Endometrial microvascular endothelial cells (primary cell): ENCODE data around the gene PCDHA6. TPM values are rescaled to one million over a fixed set of nuclear protein-coding genes. Genes with fewer than 3 reads are reported as not detected.
"Not testable (repeated sequence)": the region's sequence is repeated elsewhere in the genome, so short reads cannot be mapped to it uniquely, and the experiment has no call there.

Source experiments
- in situ Hi-C: cut with HindIII; loops from 2 replicates; pipeline ENCODE4 v1.10.0; 2017; ENCODE audit warnings: low sequenced_read_pairs, low pct_unique_long_range_greater_than_20kb; ENCODE audit errors: inconsistent ontology term
- total RNA-seq: library from RNA; depleted of rRNA; stranded (reverse); fragments of >200 nt; gene quantifications from one replicate; pipeline ENCODE4 v1.2.3, GENCODE V29; 2015; ENCODE audit errors: inconsistent ontology term

Gene PCDHA6, protein sequence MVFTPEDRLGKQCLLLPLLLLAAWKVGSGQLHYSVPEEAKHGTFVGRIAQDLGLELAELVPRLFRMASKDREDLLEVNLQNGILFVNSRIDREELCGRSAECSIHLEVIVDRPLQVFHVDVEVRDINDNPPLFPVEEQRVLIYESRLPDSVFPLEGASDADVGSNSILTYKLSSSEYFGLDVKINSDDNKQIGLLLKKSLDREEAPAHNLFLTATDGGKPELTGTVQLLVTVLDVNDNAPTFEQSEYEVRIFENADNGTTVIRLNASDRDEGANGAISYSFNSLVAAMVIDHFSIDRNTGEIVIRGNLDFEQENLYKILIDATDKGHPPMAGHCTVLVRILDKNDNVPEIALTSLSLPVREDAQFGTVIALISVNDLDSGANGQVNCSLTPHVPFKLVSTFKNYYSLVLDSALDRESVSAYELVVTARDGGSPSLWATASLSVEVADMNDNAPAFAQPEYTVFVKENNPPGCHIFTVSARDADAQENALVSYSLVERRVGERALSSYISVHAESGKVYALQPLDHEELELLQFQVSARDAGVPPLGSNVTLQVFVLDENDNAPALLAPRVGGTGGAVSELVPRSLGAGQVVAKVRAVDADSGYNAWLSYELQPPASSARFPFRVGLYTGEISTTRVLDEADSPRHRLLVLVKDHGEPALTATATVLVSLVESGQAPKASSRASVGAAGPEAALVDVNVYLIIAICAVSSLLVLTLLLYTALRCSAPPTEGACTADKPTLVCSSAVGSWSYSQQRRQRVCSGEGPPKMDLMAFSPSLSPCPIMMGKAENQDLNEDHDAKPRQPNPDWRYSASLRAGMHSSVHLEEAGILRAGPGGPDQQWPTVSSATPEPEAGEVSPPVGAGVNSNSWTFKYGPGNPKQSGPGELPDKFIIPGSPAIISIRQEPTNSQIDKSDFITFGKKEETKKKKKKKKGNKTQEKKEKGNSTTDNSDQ
- total RNA-seq, result not detected

DNA sequence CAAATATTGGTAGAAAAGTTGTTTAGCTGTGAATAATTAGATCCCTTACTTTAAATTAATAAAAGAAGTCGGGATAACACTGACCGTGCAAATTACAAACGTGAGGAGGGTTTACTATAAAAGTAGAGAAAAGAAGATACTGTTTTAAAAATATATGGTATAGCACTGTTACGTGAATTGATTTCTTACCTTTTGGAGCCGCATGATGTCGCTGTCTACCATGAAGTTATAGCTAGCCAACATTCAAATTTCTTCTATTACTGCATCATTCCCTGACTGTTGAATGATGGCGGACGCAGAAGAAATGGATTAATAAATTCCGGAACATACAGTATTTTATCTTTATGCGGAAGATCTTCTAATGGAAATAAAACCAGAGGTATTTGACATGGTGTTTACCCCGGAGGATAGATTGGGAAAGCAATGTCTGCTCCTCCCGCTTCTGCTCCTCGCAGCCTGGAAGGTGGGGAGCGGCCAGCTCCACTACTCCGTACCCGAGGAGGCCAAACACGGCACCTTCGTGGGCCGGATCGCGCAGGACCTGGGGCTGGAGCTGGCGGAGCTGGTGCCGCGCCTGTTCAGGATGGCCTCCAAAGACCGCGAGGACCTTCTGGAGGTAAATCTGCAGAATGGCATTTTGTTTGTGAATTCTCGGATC lies at the start of gene PCDHA6:
TSS of gene PCDHA6 (plus strand) at position 257 of the 658 bp plus-strand sequence. CDS start at position 389, 132 bp downstream.
- in situ Hi-C loops, result no loop called here

DNA sequence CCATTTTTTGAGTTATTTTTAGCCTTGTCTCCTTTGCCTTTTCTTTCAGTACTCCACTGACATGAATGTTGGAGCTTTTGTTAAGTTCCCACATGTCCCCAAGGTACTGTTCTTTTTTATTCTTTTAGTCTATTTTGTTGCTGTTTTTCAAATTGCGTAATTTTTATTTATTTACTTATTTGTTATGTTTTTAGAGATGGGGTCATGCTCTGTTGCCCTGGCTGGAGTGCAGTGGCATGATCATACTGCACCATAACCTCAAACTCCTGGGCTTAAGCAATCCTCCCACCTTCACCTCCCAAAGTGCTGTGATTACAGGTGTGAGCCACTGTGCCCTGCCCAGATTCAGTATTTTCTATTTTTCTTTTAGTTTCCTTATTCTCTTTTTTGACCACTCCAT lies 47.2 kb upstream of the PCDHA6 start:
- in situ Hi-C loops, result no loop called here

DNA sequence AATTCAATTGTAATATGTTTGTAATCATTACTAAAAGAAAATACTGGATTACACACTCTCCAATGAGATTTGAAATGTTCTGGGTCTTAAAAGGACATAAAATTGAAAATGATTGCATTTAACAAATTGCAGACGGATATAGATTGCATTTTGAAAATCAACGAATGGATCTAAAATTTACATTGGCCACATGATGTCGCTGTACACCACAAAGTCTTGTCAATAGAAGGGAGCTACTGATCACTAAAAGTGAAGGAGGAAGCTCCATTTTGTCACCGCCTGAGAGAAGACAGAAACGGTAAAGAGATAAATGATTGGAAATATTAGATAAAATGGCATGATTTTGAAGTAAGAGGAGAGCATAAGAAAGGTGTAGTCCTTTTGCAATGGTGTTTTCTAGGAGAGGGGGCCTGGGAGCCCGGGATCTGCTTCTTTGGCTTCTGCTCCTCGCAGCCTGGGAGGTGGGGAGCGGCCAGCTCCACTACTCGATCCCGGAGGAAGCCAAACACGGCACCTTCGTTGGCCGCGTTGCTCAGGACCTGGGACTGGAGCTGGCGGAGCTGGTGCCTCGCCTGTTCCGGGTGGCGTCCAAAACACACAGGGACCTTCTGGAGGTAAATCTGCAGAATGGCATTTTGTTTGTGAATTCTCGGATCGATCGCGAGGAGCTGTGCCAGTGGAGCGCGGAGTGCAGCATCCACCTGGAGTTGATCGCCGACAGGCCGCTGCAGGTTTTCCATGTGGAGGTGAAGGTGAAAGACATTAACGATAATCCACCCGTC lies 41.7 kb upstream of the PCDHA6 start, which contains the start of gene PCDHA1:
TSS of gene PCDHA1 (plus strand) at position 236 of the 782 bp plus-strand sequence.
- in situ Hi-C loops, result no loop called here

DNA sequence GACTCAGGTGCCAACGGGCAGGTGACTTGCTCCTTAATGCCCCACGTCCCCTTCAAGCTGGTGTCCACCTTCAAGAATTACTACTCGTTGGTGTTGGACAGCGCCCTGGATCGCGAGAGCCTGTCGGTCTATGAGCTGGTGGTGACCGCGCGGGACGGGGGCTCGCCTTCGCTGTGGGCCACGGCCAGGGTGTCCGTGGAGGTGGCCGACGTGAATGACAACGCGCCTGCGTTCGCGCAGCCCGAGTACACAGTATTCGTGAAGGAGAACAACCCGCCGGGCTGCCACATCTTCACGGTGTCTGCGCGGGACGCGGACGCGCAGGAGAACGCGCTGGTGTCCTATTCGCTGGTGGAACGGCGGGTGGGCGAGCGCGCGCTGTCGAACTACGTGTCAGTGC lies 40.3 kb upstream of the PCDHA6 start:
- in situ Hi-C loops, result not testable (repeated sequence)

DNA sequence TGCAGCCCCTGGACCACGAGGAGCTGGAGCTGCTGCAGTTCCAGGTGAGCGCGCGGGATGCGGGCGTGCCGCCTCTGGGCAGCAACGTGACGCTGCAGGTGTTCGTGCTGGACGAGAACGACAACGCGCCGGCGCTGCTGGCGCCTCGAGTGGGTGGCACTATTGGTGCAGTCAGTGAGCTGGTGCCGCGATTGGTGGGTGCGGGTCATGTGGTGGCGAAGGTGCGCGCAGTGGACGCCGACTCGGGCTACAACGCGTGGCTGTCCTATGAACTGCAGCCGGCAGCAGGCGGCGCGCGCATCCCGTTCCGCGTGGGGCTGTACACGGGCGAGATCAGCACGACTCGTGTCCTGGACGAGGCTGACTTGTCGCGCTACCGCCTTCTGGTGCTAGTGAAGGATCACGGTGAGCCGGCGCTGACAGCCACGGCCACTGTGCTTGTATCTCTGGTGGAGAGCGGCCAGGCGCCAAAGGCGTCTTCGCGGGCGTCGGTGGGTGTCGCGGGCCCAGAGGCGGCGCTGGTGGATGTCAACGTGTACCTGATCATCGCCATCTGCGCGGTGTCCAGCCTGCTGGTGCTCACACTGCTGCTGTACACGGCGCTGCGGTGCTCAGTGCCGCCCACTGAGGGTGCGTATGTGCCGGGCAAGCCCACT lies 39.8 kb upstream of the PCDHA6 start:
- in situ Hi-C loops, result not testable (repeated sequence)

DNA sequence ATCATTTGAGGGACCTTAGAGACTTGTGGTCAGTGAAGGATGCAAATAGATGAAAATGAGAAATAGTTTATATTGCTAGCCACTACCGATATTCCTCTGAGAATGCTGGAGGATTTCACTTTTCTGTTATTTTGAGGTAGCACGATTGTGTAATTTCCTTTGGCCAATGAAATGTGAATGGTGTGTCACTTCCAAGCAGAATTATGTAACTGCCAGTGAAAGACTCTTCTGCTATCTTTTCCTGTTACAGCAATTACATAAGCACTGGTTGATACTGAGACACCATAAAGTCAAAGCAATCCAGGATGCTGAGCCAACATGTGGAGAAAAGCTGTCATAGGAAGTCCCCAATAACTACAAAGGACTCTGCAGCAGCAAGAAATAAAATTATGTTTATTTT lies 36.7 kb upstream of the PCDHA6 start:
- in situ Hi-C loops, result no loop called here

DNA sequence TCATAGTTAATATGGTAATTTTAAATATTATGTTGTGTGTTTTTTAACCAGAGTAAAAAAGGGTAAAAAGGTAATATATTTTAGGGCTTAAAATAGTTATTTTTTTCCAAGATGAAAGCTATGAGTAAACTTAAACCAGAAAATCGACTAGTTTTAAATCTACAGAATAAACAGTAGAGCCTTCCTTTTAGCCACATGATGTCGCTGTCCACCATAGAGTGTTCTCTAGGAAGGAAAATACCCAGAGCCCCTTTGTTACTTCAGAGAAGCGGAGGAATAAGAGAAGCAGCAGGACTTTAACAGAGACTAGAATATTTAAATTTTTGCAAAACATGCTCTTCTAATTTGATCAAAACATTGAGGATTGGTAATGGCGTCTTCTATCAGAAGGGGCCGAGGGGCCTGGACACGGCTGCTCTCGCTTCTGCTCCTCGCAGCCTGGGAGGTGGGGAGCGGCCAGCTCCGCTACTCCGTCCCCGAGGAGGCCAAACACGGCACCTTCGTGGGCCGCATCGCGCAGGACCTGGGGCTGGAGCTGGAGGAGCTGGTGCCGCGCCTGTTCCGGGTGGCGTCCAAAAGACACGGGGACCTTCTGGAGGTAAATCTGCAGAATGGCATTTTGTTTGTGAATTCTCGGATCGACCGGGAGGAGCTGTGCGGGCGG lies 33.0 kb upstream of the PCDHA6 start, which contains the start of gene PCDHA2:
TSS of gene PCDHA2 (plus strand) at position 258 of the 664 bp plus-strand sequence.
- in situ Hi-C loops, result no loop called here

DNA sequence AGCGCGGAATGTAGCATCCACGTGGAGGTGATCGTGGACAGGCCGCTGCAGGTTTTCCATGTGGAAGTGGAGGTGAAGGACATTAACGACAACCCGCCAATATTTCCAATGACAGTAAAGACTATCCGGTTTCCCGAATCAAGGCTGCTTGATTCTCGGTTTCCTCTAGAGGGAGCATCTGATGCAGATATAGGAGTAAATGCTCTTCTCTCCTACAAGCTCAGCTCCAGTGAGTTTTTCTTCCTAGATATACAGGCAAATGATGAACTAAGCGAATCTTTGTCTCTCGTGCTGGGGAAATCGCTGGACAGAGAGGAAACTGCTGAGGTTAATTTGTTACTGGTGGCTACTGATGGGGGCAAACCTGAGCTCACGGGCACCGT lies 32.5 kb upstream of the PCDHA6 start:
- in situ Hi-C loops, result no loop called here

DNA sequence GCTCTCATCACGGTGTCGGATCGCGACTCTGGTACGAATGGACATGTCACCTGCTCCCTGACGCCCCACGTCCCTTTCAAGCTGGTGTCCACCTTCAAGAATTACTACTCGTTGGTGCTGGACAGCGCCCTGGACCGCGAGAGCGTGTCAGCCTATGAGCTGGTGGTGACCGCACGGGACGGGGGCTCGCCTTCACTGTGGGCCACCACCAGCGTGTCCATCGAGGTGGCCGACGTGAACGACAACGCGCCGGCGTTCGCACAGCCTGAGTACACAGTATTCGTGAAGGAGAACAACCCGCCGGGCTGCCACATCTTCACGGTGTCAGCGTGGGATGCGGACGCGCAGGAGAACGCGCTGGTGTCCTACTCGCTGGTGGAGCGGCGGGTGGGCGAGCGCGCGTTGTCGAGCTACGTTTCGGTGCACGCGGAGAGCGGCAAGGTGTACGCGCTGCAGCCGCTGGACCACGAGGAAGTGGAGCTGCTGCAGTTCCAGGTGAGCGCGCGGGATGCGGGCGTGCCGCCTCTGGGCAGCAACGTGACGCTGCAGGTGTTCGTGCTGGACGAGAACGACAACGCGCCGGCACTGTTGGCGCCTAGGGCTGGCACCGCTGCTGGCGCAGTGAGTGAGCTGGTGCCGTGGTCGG lies 31.6 kb upstream of the PCDHA6 start:
- in situ Hi-C loops, result not testable (repeated sequence)

DNA sequence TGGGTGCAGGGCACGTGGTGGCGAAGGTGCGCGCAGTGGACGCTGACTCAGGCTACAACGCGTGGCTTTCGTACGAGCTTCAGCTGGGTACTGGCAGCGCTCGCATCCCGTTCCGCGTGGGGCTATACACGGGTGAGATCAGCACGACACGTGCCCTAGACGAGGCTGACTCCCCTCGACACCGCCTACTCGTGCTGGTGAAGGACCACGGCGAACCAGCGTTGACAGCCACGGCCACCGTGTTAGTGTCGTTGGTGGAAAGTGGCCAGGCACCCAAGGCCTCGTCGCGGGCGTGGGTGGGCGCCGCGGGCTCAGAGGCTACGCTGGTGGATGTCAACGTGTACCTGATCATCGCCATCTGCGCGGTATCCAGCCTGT lies 31.1 kb upstream of the PCDHA6 start:
- in situ Hi-C loops, result no loop called here

DNA sequence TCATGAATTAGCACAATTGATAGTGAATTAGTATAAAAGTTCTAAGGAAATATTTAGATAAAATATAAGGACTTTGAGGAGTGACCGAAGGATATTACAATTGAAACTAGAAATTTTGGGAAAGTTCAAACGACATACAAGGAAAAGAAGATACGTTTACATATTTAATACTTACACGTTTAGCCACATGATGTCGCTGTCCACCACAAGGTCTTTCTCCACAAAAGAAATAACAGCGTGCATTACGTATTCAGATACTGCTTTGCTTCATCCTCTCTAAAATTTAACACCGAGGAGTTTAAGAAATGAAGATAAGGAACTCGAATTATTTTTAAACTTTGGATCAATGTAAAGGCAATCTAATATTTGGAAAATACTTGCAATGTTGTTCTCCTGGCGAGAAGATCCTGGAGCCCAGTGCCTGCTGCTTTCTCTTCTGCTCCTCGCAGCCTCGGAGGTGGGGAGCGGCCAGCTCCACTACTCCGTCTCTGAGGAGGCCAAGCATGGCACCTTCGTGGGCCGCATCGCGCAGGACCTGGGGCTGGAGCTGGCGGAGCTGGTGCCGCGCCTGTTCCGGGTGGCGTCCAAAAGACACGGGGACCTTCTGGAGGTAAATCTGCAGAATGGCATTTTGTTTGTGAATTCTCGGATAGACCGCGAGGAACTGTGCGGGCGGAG lies 26.8 kb upstream of the PCDHA6 start, which contains the start of gene PCDHA3:
TSS of gene PCDHA3 (plus strand) at position 242 of the 678 bp plus-strand sequence.
- in situ Hi-C loops, result no loop called here

DNA sequence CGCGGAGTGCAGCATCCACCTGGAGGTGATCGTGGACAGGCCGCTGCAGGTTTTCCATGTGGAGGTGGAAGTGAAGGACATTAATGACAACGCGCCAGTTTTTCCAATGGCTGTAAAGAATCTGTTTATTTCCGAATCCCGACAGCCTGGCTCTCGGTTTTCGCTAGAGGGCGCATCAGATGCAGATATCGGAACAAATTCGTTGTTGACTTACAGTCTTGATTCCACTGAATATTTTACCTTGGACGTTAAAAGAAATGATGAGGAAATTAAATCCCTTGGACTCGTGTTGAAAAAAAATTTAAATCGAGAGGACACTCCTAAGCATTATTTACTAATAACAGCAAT lies 26.3 kb upstream of the PCDHA6 start:
- in situ Hi-C loops, result no loop called here

DNA sequence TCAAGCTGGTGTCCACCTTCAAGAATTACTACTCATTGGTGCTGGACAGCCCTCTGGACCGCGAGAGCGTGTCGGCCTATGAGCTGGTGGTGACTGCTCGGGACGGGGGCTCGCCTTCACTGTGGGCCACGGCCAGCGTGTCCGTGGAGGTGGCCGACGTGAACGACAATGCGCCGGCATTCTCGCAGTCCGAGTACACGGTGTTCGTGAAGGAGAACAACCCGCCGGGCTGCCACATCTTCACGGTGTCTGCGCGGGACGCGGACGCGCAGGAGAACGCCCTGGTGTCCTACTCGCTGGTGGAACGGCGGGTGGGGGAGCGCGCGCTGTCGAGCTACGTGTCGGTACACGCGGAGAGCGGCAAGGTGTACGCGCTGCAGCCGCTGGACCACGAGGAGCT lies 25.4 kb upstream of the PCDHA6 start:
- in situ Hi-C loops, result not testable (repeated sequence)

DNA sequence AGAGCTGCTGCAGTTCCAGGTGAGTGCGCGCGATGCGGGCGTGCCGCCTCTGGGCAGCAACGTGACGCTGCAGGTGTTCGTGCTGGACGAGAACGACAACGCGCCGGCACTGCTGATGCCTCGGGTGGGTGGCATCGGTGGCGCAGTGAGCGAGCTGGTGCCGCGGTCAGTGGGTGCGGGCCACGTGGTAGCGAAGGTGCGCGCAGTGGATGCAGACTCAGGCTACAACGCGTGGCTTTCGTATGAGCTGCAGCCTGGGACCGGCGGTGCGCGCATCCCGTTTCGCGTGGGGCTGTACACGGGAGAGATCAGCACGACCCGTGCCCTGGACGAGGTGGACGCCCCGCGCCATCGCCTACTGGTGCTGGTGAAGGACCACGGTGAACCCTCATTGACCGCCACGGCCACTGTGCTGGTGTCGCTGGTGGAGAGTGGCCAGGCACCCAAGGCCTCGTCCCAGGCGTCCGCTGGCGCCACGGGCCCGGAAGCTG lies 24.9 kb upstream of the PCDHA6 start:
- in situ Hi-C loops, result no loop called here

DNA sequence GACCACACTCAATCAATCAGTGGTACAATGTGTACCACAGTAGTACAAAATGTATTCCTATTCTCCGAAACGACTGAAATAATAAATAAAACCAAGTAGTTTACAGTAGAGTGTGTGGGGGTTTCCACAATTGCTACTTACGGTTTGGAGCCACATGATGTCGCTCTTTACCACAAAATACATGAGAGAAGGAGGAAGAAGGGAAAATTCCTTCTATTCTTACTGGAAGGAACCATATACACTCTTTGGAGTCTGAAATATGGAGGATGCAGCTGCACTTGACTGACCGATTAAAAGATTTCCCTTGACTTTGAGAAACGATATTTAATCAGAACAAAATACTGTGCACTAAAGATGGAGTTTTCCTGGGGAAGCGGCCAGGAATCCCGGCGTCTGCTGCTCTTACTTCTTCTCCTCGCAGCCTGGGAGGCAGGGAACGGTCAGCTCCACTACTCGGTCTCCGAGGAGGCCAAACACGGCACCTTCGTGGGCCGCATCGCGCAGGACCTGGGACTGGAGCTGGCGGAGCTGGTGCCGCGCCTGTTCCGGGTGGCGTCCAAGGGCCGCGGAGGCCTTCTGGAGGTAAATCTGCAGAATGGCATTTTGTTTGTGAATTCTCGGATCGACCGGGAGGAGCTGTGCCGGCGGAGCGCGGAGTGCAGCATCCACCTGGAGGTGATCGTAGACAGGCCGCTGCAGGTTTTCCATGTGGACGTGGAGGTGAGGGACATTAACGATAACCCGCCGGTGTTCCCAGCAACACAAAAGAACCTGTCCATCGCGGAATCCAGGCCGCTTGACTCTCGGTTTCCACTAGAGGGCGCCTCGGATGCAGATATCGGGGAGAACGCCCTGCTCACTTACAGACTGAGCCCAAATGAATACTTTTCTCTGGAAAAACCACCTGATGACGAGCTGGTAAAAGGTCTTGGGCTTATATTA lies 20.7 kb upstream of the PCDHA6 start, which contains the start of gene PCDHA4:
TSS of gene PCDHA4 (plus strand) at position 235 of the 942 bp plus-strand sequence.
- in situ Hi-C loops, result no loop called here
